ENCODE results near the gene TSTD1.
"Not testable (repeated sequence)": the region's sequence is repeated elsewhere in the genome, so short reads cannot be mapped to it uniquely, and the experiment has no call there.

- not testable (repeated sequence) for TF ChIP-seq CTCF (IDR thresholded peaks at IDR 0.05; ENCODE audit: insufficient read depth, low read length); POLR2AphosphoS5 (IDR thresholded peaks at IDR 0.05; ENCODE audit: low read depth); REST (IDR thresholded peaks at IDR 0.05; ENCODE audit: insufficient replicate concordance, low read depth)
Measured at GRCh38 chr1:161029466-161029865, 9.3 kb downstream of the TSTD1 start.

Measured in HL-60 (cell line).